Peyer's patch (tissue), 4 donors: ENCODE results near the gene CCND2. TPM values are rescaled to one million over a fixed set of nuclear protein-coding genes. Genes with fewer than 3 reads are reported as not detected.
"Not testable (repeated sequence)": the region's sequence is repeated elsewhere in the genome, so short reads cannot be mapped to it uniquely, and the experiment has no call there.

Source experiments
- DNase-seq, 3 donors: peaks; one replicate each; pipeline ENCODE4 v3.0.0-alpha.2; 2017 to 2019
- H3K27ac ChIP-seq, 4 donors: fragments of 200-600 bp; sonication (generic); one replicate each; pipeline ENCODE4 v1.5.1; 2016 to 2019
- H3K27me3 ChIP-seq, 2 donors: fragments of 200-600 bp; sonication (generic); one replicate each; pipeline ENCODE4 v1.5.1; 2019
- H3K36me3 ChIP-seq, 3 donors: fragments of 200-600 bp; sonication (generic); one replicate each; pipeline ENCODE4 v1.5.1; 2016 to 2019
- H3K4me1 ChIP-seq, 4 donors: fragments of 200-600 bp; sonication (generic); one replicate each; pipeline ENCODE4 v1.5.1; 2016 to 2019
- H3K4me3 ChIP-seq, 4 donors: fragments of 200-600 bp; sonication (generic); 1 replicate in 3 of 4; 2 replicates in 1 of 4; pipeline ENCODE4 v1.5.1; 2016 to 2019; ENCODE audit warnings: mild to moderate bottlenecking in 1 of 4
- H3K9me3 ChIP-seq, 4 donors: fragments of 200-600 bp; sonication (generic); one replicate each; pipeline ENCODE4 v1.5.1; 2016 to 2019; ENCODE audit warnings: mild to moderate bottlenecking in 1 of 4
- POLR2A ChIP-seq, 2 donors: fragments of 450-650 bp; IDR thresholded peaks; one replicate each; pipeline ENCODE4 v1.5.1; 2017; ENCODE audit warnings: antibody characterized with exemption in 2 of 2, mild to moderate bottlenecking in 2 of 2, moderate library complexity in 2 of 2
- total RNA-seq, 4 donors: library from RNA; depleted of rRNA; stranded (reverse); fragments of >200 nt; gene quantifications; one replicate each; pipeline ENCODE4 v1.1.0, GENCODE V29; 2016
- TF ChIP-seq, protein P1 (sequence below), 6 experiments: fragments of 450-650 bp in 4 of 6; fragments of 200-600 bp in 2 of 6; sonication (generic) in 1 of 6; IDR thresholded peaks; one replicate each; pipeline ENCODE4 v1.5.1; 2017 to 2019; ENCODE audit warnings: antibody characterized with exemption in 6 of 6, mild to moderate bottlenecking in 3 of 6, moderate library complexity in 1 of 6

CCND2 gene
- total RNA-seq, 4 donors from 2014 or later: 72.0 to 162 (median 97.6) TPM

- Histone ChIP-seq H3K4me3 (no peak overlapping the region), H3K27ac (no peak overlapping the region), H3K9me3 (no peaks in the 10 kb centered on the region), H3K27me3 (no peaks in the 10 kb centered on the region), H3K4me1 (no peaks in the 10 kb centered on the region), H3K36me3 (no peaks in the 10 kb centered on the region)
- no peak for TF ChIP-seq POLR2A (IDR thresholded peaks at IDR 0.05)
- DNase-seq: no peak
These were observed 31.0 kb upstream of the CCND2 start for GRCh38 chr12:4242595-4242994.

- Histone ChIP-seq H3K36me3 (no peaks in the 10 kb centered on the region), H3K27me3 (no peaks in the 10 kb centered on the region), H3K4me3 (no peak overlapping the region), H3K4me1 (no peaks in the 10 kb centered on the region), H3K9me3 (no peaks in the 10 kb centered on the region), H3K27ac (no peak overlapping the region)
- no peak for DNase-seq
- TF ChIP-seq POLR2A (IDR thresholded peaks at IDR 0.05): no peak
- TF ChIP-seq, protein P1, sequence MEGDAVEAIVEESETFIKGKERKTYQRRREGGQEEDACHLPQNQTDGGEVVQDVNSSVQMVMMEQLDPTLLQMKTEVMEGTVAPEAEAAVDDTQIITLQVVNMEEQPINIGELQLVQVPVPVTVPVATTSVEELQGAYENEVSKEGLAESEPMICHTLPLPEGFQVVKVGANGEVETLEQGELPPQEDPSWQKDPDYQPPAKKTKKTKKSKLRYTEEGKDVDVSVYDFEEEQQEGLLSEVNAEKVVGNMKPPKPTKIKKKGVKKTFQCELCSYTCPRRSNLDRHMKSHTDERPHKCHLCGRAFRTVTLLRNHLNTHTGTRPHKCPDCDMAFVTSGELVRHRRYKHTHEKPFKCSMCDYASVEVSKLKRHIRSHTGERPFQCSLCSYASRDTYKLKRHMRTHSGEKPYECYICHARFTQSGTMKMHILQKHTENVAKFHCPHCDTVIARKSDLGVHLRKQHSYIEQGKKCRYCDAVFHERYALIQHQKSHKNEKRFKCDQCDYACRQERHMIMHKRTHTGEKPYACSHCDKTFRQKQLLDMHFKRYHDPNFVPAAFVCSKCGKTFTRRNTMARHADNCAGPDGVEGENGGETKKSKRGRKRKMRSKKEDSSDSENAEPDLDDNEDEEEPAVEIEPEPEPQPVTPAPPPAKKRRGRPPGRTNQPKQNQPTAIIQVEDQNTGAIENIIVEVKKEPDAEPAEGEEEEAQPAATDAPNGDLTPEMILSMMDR (IDR thresholded peaks at IDR 0.05): no peak
These were observed 30.5 kb upstream of the CCND2 start for GRCh38 chr12:4243091-4243490.

DNA sequence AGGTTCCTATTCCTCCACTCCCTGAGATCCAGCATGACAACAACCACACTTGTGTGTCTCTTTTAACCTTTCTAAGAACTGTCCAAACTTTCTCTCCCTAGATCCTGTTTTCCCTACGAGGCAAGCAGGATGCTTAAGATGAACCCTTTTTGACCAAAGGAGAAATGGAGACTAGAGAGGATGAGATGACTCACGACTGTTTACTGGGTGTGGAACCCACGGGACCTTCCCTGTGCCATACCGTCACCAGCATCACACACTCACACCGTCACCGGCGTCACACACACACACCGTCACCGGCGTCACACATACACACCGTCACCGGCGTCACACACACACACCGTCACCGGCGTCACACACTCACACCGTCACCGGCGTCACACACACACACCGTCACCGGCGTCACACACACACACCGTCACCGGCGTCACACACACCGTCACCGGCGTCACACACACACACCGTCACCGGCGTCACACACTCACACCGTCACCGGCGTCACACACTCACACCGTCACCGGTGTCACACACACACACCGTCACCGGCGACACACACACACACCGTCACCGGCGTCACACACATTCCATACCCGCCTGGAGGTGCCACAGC lies 30.0 kb upstream of the CCND2 start:
- not testable (repeated sequence) for H3K27ac ChIP-seq, H3K4me1 ChIP-seq, H3K27me3 ChIP-seq, H3K4me3 ChIP-seq, H3K9me3 ChIP-seq, DNase-seq, H3K36me3 ChIP-seq

- DNase-seq: no peak
- no peaks in the 10 kb centered on the region for H3K36me3 ChIP-seq
- TF ChIP-seq, protein P1 (IDR thresholded peaks at IDR 0.05): no peak
- TF ChIP-seq POLR2A (IDR thresholded peaks at IDR 0.05): no peak
- no peak overlapping the region for H3K4me3 ChIP-seq
- no peak overlapping the region for H3K27ac ChIP-seq
- H3K4me1 ChIP-seq: no peaks in the 10 kb centered on the region
- no peaks in the 10 kb centered on the region for H3K27me3 ChIP-seq
- H3K9me3 ChIP-seq: no peaks in the 10 kb centered on the region
These were observed 28.7 kb upstream of the CCND2 start for GRCh38 chr12:4244868-4245267.

DNA sequence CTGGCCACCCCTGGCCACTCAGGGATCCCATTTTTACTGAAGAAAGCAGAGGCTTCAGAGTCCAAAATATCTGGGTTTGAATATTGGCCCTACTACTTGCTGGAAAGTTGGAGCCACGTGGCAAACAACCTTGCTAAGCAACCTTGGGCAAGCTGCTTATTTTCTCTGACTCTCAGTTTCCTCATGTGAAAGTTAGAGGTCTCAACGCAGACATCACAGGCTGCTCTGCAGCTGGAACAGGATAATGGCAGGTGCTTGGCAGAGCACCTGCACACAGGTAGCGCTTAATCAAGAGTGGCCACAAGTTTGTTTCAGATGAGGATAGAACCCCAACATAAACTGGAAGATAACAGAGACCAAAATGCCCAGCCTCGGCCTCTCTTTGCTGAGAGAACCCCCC lies 28.1 kb upstream of the CCND2 start:
- no peaks in the 10 kb centered on the region for H3K36me3 ChIP-seq
- no peak overlapping the region for H3K4me3 ChIP-seq
- H3K9me3 ChIP-seq: no peaks in the 10 kb centered on the region
- no peak for DNase-seq
- TF ChIP-seq, protein P1 (IDR thresholded peaks at IDR 0.05): no peak
- TF ChIP-seq POLR2A (IDR thresholded peaks at IDR 0.05): no peak
- H3K4me1 ChIP-seq: no peaks in the 10 kb centered on the region
- H3K27me3 ChIP-seq: no peaks in the 10 kb centered on the region
- H3K27ac ChIP-seq: no peak overlapping the region

- Histone ChIP-seq H3K4me3 (no peak overlapping the region), H3K36me3 (no peaks in the 10 kb centered on the region), H3K27me3 (no peaks in the 10 kb centered on the region), H3K27ac (no peak overlapping the region), H3K4me1 (no peaks in the 10 kb centered on the region), H3K9me3 (no peaks in the 10 kb centered on the region)
- TF ChIP-seq POLR2A (IDR thresholded peaks at IDR 0.05): no peak
- TF ChIP-seq, protein P1 (IDR thresholded peaks at IDR 0.05): no peak
- no peak for DNase-seq
These were observed 27.4 kb upstream of the CCND2 start for GRCh38 chr12:4246116-4246515.

GRCh38 chr12:4250691-4251090 lies 22.9 kb upstream of the CCND2 start:
- H3K9me3 ChIP-seq: no peaks in the 10 kb centered on the region
- TF ChIP-seq, protein P1 (IDR thresholded peaks at IDR 0.05): no peak
- TF ChIP-seq POLR2A (IDR thresholded peaks at IDR 0.05): no peak

More at GRCh38 chr12:4250691-4251090, 22.9 kb upstream of the CCND2 start:
- Histone ChIP-seq H3K4me3 (no peak overlapping the region), H3K27me3 (no peaks in the 10 kb centered on the region), H3K27ac (no peak overlapping the region), H3K4me1 (no peaks in the 10 kb centered on the region), H3K36me3 (no peaks in the 10 kb centered on the region)
- DNase-seq: no peak
